ENCODE data around the gene FAM228A.

Gene FAM228A

DNA sequence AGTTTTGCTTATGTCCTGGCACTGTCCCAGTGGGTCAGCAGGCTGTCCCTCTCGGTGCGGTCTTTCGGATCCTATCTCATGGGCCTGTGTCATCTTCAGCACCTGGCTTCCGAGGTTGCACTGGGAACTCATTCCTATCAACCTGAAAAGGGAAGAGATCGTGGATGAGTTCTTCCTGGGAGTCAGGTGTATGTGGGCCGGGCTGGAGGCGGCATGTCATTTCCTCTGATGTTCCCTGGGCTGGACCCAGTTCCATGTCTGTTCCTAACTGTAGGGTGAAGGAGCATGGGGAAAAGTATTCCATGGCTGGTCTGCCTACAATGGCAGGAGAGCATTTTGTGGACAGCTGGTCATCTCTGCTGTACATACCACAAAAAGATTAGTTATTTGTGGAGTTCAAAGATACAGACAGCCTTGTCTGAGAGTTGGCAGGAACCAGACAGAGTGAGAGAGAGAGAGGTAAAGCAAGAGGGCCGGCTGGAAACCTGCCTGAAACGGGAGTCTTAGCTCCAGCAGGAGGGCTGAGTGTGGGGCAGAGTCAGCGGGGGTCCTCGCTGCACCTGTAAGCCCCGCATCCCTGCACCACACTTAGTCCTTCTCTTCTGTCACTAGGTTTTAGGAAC, 25.2 kb downstream of the FAM228A start:
- TF ChIP-seq TAF1 (IDR thresholded peaks at IDR 0.05; ENCODE audit: borderline replicate concordance, low read depth, low read length), result no peak
- no peak for TF ChIP-seq POLR2A (IDR thresholded peaks at IDR 0.05; ENCODE audit: low read depth, low read length)
- no peak for TF ChIP-seq POLR2AphosphoS5 (IDR thresholded peaks at IDR 0.05; ENCODE audit: low read depth, low read length)
- no peak for FAIRE-seq

DNA sequence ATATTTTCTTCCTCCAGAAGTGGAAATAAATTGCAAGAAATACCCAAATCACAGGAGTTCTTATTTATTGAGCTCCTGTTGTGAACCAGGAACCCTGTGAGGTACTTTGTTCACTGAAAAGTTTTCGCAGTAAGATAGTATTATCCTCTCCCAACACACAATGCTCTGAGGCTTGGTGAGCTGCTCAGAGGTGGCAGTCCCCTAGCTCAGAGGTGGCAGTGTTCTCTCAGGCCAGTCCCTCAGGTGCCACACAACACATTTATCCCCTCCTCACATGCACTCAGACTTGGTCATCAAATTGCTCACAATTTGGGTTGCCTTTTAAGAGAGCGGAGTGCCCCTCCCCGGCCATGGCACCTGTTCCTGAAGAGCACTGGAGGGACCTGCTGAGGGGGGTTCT, 25.9 kb downstream of the FAM228A start:
- DNase-seq (ENCODE audit: insufficient read length) (no peak), FAIRE-seq (no peak)
- TF ChIP-seq POLR2AphosphoS5 (IDR thresholded peaks at IDR 0.05; ENCODE audit: low read depth, low read length) (no peak), POLR2A (IDR thresholded peaks at IDR 0.05; ENCODE audit: low read depth, low read length) (no peak), TAF1 (IDR thresholded peaks at IDR 0.05; ENCODE audit: borderline replicate concordance, low read depth, low read length) (no peak)

More for the DNA sequence above, 25.2 kb downstream of the FAM228A start:
- no peak for DNase-seq (ENCODE audit: insufficient read length)

DNA sequence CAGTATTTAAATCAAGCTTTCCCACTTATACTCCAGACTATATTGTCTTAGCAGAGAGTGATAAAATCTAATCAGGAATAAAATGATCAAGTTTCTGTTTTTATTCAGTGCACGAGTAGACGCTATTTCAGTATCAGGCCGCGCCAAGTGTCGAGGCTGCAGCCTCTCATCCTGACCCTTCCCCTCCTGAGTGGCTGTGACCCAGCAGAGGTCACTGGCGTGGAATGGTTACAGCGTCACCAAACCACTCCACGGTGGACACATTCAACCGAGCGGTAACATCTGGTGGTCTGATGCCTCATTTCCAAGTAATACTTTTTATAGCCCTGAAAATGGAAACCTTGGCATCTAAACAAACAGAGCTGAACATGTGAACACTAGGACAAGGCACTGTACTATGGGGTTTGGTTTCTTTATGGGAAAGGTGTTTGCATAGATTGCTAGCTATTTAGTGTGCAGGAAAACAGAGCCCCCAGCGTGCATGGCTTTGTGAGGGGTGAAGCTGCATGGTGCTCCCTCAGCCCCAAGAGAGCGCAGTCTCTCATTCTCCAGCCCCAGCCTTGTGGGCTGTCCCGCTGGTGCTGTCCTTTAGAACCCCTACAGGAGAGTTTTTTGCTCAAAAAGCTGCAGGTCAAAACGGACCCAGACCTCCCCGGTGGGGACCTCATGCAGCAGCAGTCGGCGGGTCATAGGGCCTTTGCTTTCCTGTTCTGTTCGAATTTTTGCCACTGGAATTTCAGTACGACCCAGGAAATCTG, 28.4 kb downstream of the FAM228A start:
- no peak for TF ChIP-seq POLR2A (IDR thresholded peaks at IDR 0.05; ENCODE audit: low read depth, low read length)
- DNase-seq (ENCODE audit: insufficient read length) (no peak), FAIRE-seq (no peak)

DNA sequence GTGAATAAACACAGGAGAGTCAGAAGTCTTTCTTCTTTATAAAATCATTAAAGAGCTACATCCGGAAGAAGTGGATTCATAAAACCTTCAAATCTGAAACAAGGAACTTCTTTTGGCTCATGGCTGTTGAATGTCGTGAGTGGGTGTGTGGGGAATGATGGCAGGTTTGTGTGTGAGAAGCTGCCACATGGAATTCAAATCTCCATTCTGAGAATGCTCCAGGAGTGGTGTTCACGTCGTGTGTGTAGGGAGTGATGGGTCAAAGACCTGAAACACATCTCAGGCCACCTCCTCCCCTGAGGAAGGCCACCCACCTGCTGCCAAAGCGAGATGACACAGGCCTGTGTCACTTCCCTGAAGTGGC, 28.9 kb downstream of the FAM228A start:
- FAIRE-seq (no peak), DNase-seq (ENCODE audit: insufficient read length) (no peak)
- TF ChIP-seq POLR2AphosphoS5 (IDR thresholded peaks at IDR 0.05; ENCODE audit: low read depth, low read length) (no peak), POLR2A (IDR thresholded peaks at IDR 0.05; ENCODE audit: low read depth, low read length) (no peak), TAF1 (IDR thresholded peaks at IDR 0.05; ENCODE audit: borderline replicate concordance, low read depth, low read length) (no peak)

DNA sequence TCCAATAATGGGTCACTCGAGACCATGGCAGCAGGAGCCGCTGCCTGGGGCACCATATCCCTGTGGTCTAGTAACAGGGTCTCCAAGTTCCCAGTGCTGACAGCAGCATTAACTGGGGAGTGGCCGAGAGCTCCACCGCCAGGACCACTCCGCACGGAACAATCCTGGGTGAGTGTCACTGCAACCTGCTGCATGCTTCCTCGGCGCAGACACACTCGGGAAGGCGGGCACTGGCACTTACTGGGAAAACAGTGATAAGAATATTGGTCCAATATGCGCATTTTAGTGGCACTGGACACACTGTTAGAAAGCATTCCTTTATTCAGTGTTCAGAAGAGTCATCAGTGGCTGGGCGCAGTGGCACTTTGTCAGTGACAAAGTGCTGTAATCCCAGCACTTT, 29.7 kb downstream of the FAM228A start:
- DNase-seq (ENCODE audit: insufficient read length), result no peak
- TF ChIP-seq TAF1 (IDR thresholded peaks at IDR 0.05; ENCODE audit: borderline replicate concordance, low read depth, low read length) (no peak), POLR2A (IDR thresholded peaks at IDR 0.05; ENCODE audit: low read depth, low read length) (no peak), POLR2AphosphoS5 (IDR thresholded peaks at IDR 0.05; ENCODE audit: low read depth, low read length) (no peak)
- FAIRE-seq, result no peak

DNA sequence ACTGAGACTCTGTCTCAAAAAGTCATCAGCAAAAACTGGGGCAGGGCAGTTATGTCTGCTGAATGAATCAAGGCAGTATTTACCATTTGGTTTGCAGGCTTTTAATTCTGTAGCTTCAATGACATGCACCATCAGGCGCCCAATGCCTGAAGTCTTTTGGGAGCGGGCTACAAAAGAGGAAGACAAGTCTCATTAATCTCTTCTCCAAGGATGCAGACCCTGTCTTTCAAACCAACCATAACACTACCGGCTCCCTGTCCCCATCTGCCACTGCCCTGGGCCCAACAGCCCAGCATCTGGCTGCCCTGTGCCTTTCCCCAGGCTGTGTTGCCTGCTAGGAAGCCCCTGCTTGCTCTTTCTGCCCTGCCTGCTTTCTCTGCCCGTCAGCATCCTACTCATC, 30.3 kb downstream of the FAM228A start:
- FAIRE-seq, result no peak
- no peak for TF ChIP-seq POLR2AphosphoS5 (IDR thresholded peaks at IDR 0.05; ENCODE audit: low read depth, low read length)
- TF ChIP-seq POLR2A (IDR thresholded peaks at IDR 0.05; ENCODE audit: low read depth, low read length), result no peak
- no peak for TF ChIP-seq TAF1 (IDR thresholded peaks at IDR 0.05; ENCODE audit: borderline replicate concordance, low read depth, low read length)

DNA sequence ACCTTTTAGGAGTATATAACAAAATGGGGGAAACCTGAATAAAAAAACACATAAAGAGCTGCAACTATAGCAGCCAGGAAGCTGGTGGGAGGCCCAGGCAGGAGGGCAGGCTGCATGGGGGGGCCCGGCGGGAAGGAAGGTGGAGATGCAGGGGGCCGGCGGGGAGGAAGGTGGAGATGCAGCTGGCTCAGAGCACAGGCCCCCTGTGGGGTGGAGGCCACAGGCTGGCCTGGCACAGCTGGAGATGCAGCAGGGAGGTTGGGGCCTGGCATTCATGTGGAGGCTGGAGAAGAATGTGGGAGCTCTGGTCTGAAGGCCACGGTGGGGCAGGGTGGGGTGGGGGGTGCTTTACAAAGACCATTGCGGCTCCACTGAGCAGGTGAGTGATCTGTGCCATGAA, 31.4 kb downstream of the FAM228A start:
- TF ChIP-seq POLR2A (IDR thresholded peaks at IDR 0.05; ENCODE audit: low read depth, low read length) (no peak), TAF1 (IDR thresholded peaks at IDR 0.05; ENCODE audit: borderline replicate concordance, low read depth, low read length) (no peak), POLR2AphosphoS5 (IDR thresholded peaks at IDR 0.05; ENCODE audit: low read depth, low read length) (no peak)
- DNase-seq (ENCODE audit: insufficient read length) (no peak), FAIRE-seq (no peak)

More for the DNA sequence above, 30.3 kb downstream of the FAM228A start:
- DNase-seq (ENCODE audit: insufficient read length), result no peak

DNA sequence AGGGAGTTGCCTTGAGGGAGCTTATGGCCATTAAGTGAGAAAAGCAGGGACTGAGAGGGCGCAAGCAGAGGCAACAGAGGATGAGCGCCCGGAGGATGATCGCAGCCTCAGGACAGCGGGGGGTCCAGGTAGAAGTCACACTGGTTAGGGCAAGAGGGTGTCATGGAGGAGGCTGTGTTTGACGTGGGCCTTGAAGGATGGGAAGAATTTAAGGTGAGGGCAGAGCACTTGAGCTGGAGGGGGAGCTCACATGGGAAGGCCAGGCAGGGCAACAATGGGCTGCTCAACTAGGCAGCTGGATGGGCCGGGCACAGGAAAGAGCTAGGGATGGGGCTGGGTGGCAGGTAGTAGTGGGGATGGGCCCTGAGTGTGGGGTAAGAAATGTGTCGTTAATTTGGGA, 31.9 kb downstream of the FAM228A start:
- DNase-seq (ENCODE audit: insufficient read length) (no peak), FAIRE-seq (no peak)
- TF ChIP-seq POLR2AphosphoS5 (IDR thresholded peaks at IDR 0.05; ENCODE audit: low read depth, low read length) (no peak), POLR2A (IDR thresholded peaks at IDR 0.05; ENCODE audit: low read depth, low read length) (no peak), TAF1 (IDR thresholded peaks at IDR 0.05; ENCODE audit: borderline replicate concordance, low read depth, low read length) (no peak)

DNA sequence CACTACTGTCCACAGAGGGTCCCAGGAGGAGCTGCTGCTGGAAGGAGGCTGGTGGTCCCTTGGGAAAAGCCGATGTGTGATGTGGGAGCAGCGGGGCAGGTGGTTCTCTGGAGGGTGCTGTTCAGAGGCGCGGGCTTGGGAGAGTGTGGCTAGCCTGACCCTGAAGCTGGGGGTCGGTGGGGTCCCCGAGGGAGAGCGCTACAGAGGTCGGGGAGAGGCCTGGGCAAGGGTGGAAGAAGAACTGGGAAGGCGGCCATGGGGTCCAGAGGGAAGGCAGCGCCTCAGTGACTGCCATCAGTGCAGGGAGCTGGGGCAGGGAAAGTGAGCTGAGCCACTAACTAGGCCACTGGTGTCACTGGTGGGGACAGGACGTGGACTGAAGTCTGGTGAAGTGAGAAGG, 32.5 kb downstream of the FAM228A start:
- FAIRE-seq (no peak), DNase-seq (ENCODE audit: insufficient read length) (no peak)
- TF ChIP-seq TAF1 (IDR thresholded peaks at IDR 0.05; ENCODE audit: borderline replicate concordance, low read depth, low read length) (no peak), POLR2AphosphoS5 (IDR thresholded peaks at IDR 0.05; ENCODE audit: low read depth, low read length) (no peak), POLR2A (IDR thresholded peaks at IDR 0.05; ENCODE audit: low read depth, low read length) (no peak)

DNA sequence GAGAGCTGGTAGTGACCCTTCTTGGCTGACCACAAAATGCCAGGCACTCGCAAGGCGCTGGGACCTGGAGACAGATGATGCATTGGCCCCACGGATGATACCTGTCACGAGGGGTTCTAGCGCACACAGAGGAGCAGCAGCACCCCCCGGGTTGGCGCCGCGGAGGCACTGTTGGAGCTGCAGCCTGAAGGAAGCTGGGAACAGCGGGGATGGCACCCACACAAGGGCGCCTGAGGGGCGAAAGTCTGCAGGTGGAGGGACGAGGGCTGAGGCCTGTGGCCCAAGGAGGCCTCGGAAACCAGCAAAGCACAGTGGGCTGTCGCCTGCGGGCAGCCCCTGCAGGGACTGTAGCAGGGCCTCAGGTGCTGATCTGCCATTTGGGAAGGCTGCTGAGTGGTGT, 33.6 kb downstream of the FAM228A start:
- no peak for FAIRE-seq
- DNase-seq (ENCODE audit: insufficient read length), result no peak
- TF ChIP-seq POLR2AphosphoS5 (IDR thresholded peaks at IDR 0.05; ENCODE audit: low read depth, low read length) (no peak), TAF1 (IDR thresholded peaks at IDR 0.05; ENCODE audit: borderline replicate concordance, low read depth, low read length) (no peak), POLR2A (IDR thresholded peaks at IDR 0.05; ENCODE audit: low read depth, low read length) (no peak)

DNA sequence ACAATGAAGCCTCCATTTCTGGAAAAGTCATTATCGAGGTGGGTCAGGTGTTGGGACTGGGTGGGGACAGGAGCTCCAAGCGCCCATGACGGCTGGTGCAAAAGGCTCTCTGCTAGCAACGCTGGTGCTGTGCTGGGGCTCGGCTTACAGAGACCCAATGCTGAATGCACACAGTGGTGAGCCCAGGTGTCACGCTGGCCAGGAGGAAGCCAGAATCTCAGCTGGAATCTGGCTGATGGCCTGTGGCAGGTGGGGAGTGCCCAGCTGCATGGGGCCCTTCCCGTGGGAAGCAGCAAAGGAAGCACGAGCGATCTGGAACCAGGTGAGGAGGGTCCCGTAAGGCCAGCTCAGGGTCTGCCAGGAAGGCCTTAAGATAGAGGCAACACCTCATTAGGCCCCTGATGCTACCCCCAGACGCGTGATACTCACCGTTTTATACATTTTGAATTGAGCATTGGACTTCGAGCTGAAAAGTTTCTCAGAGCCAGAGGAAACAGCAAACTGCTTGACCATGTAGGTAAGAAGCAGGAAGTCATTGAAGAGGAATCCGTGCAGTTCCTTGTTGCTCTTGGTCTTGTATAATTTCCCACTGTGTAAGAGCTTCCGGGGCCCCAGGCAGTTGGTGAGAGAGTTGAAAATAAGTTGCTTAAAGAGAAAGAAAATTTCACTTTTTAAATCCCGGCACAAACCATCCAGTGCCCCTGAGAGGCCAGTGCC, 34.7 kb downstream of the FAM228A start:
- DNase-seq (ENCODE audit: insufficient read length) (no peak), FAIRE-seq (no peak)
- no peak for TF ChIP-seq POLR2A (IDR thresholded peaks at IDR 0.05; ENCODE audit: low read depth, low read length)
- TF ChIP-seq POLR2AphosphoS5 (IDR thresholded peaks at IDR 0.05; ENCODE audit: low read depth, low read length), result no peak
- no peak for TF ChIP-seq TAF1 (IDR thresholded peaks at IDR 0.05; ENCODE audit: borderline replicate concordance, low read depth, low read length)

DNA sequence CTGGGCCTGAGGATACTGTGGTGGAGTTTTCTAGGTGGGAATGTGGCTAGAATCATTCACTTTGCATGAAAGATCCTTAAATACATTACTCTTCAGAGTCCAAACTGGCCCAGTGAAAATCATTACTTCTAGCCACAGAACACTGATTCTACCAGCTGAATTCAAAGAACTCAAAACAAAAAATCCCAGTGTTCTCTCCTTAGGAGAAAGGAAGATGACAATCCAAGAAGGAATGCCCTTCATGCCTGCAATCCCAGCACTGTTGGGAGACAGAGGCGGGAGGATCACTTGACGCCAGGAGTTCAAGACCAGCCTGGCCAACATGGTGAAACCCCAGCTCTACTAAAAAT, 35.2 kb downstream of the FAM228A start:
- TF ChIP-seq TAF1 (IDR thresholded peaks at IDR 0.05; ENCODE audit: borderline replicate concordance, low read depth, low read length) (no peak), POLR2A (IDR thresholded peaks at IDR 0.05; ENCODE audit: low read depth, low read length) (no peak), POLR2AphosphoS5 (IDR thresholded peaks at IDR 0.05; ENCODE audit: low read depth, low read length) (no peak)
- no peak for FAIRE-seq
- DNase-seq (ENCODE audit: insufficient read length), result no peak
